ENCODE measurements around the gene EDIL3. TPM values are rescaled to one million over a fixed set of nuclear protein-coding genes. Genes with fewer than 3 reads are reported as not detected.

EDIL3 gene
- total and polyA plus RNA-seq, 2 of the 8 experiments (the other 6 are each of a cell fraction or from before 2014, with no cell fraction given) = 14.7 to 47.2 TPM

GRCh38 chr5:83914199-83914598, 470.5 kb downstream of the EDIL3 start (continued):
- TF ChIP-seq RNF2 (IDR thresholded peaks at IDR 0.05; ENCODE audit: borderline replicate concordance, low read depth, low read length, missing control alignments, poor library complexity, severe bottlenecking) (no peak), EP300 (IDR thresholded peaks at IDR 0.05; ENCODE audit: borderline replicate concordance in 1 of 2, low read depth in 2 of 2, low read length in 2 of 2) (no peak)

Data from H1 (cell line).